ENCODE measurements around the gene SAMHD1.
"Not testable (repeated sequence)": the region's sequence is repeated elsewhere in the genome, so short reads cannot be mapped to it uniquely, and the experiment has no call there.

Gene SAMHD1

DNA sequence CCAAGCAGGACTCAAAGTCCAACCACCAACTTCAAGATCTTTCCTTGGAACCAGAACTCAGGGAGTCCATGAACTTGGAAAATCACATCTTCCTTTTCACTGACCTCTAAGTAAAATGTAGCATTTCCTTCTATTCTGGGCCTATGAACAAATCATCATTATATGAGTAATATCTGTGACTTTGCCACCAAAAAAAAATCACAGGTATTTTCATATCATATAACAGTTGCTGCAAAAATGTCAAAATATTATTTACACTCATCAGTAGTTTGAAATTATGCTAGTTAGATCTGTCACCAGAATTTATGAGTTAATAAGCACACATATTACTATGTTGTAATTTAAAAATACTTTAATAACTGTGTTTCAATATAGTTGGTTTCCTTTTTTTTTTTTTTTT lies 102.8 kb downstream of the SAMHD1 start:
- no peak for DNase-seq (ENCODE audit: low spot score)
- in situ Hi-C loops (cut with MboI; ENCODE audit: low sequenced_read_pairs, unreplicated experiment), result no loop called here
- TF ChIP-seq CTCF (IDR thresholded peaks at IDR 0.05; ENCODE audit: borderline replicate concordance, control extremely low read depth, extremely low read depth, insufficient read depth, missing control alignments), result no peak

GRCh38 chr20:36848078-36848660 lies 103.3 kb downstream of the SAMHD1 start:
- in situ Hi-C loops (cut with MboI; ENCODE audit: low sequenced_read_pairs, unreplicated experiment), result no loop called here
- no peak for DNase-seq (ENCODE audit: low spot score)
- no peak for TF ChIP-seq CTCF (IDR thresholded peaks at IDR 0.05; ENCODE audit: borderline replicate concordance, control extremely low read depth, extremely low read depth, insufficient read depth, missing control alignments)

DNA sequence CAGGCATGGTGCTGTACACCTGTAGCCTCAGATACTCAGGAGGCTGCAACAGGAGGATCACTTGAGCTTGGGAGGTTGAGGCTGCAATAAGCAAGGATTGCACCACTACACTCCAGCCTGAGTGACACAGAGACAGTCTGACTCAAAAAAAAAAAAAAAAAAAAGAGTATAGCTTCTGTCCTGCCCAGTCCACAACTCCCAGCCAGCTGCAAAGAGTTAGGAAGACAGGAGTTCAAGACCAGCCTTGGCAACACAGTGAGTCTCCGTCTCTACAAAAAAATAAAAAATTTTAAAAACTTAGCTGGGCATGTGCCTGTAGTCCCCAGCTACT lies 103.8 kb downstream of the SAMHD1 start:
- DNase-seq (ENCODE audit: low spot score), result no peak
- no peak for TF ChIP-seq CTCF (IDR thresholded peaks at IDR 0.05; ENCODE audit: borderline replicate concordance, control extremely low read depth, extremely low read depth, insufficient read depth, missing control alignments)
- in situ Hi-C loops (cut with MboI; ENCODE audit: low sequenced_read_pairs, unreplicated experiment), result no loop called here

DNA sequence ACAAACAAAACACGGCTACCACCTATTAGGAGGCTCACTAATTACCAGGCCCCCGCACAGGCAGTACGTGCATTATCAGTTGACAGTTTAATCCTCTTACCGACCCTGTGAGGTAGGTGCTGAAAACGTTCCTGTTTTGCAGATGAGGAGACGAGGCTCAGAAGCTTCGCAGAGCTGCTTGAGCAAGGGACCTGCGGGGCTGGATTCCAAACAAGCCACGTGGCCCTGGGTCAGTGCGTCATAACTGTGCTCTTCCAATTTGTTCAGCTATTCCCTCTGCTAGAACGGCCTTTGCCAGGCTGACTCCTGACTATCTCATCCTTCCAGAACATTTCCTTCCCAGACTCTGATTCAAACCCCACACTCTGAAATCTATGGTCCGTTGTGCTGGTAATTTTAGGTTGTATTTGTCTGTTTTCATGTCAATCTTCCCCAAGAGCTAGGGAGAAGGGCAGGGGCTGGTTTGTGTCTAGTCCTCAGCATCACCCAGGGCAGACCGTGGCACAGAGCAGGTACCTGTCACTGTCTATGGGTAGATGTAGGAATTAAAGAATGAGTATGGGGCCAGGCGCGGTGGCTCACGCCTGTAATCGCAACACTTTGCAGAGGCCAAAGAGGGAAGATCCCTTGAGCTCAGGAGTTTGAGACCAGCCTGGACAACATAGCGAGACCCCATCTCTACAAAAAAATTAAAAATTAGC lies 104.3 kb downstream of the SAMHD1 start:
- DNase-seq (ENCODE audit: low spot score), result no peak
- in situ Hi-C loops (cut with MboI; ENCODE audit: low sequenced_read_pairs, unreplicated experiment), result no loop called here
- TF ChIP-seq CTCF (IDR thresholded peaks at IDR 0.05; ENCODE audit: borderline replicate concordance, control extremely low read depth, extremely low read depth, insufficient read depth, missing control alignments), result no peak

- DNase-seq (ENCODE audit: low spot score), result no peak
- in situ Hi-C loops (cut with MboI; ENCODE audit: low sequenced_read_pairs, unreplicated experiment), result no loop called here
- TF ChIP-seq CTCF (IDR thresholded peaks at IDR 0.05; ENCODE audit: borderline replicate concordance, control extremely low read depth, extremely low read depth, insufficient read depth, missing control alignments), result no peak
Measured at GRCh38 chr20:36845288-36845971, 106.1 kb downstream of the SAMHD1 start.

GRCh38 chr20:36841030-36841429 lies 110.5 kb downstream of the SAMHD1 start:
- in situ Hi-C loops (cut with MboI; ENCODE audit: low sequenced_read_pairs, unreplicated experiment); DNase-seq (ENCODE audit: low spot score): not testable (repeated sequence)

Data from GM13976 (cell line).